ENCODE data around the gene CMIP.

- TF ChIP-seq POLR2A (IDR thresholded peaks at IDR 0.05), result no peak
- no peak for TF ChIP-seq CTCF (IDR thresholded peaks at IDR 0.05)
Measured at GRCh38 chr16:81591545-81591870, 146.9 kb downstream of the CMIP start.

All from thyroid gland (tissue), 4 donors.